OCI-LY7 (cell line): ENCODE measurements around the gene DYRK2. TPM values are rescaled to one million over a fixed set of nuclear protein-coding genes. Genes with fewer than 3 reads are reported as not detected.

ENCODE experiments used
- BruUV-seq: library from RNA; stranded (reverse); fragments of 400-500 nt; replicated peaks from 2 replicates; lab custom pipeline; 2021; lab: Mats Ljungman, UMichigan
- CTCF ChIA-PET: fragments of 300-600 bp; sonication (Branson Sonifier 250); formaldehyde crosslinking; loops from one replicate; lab custom pipeline; 2022; ENCODE audit warnings: antibody characterized with exemption; ENCODE audit not compliant: unreplicated experiment; lab: Charles Lee
- POLR2A ChIA-PET: fragments of 300-600 bp; sonication (Branson Sonifier 250); formaldehyde crosslinking; loops from one replicate; lab custom pipeline; 2022; ENCODE audit warnings: antibody characterized with exemption; lab: Charles Lee
- DNase-seq: peaks from one replicate; pipeline ENCODE4 v3.0.0-alpha.2; 2015; ENCODE audit warnings: low spot score
- H2AFZ ChIP-seq: fragments of 200-600 bp; sonication (generic), shearing (Covaris generic); 2 replicates; pipeline ENCODE4 v1.6.1; 2014; ENCODE audit warnings: mild to moderate bottlenecking, antibody characterized with exemption, low read length, moderate library complexity
- H3K27ac ChIP-seq: fragments of 200-600 bp; sonication (generic); 2 replicates; pipeline ENCODE4 v1.5.1; 2014; ENCODE audit warnings: mixed run types, low read depth, mild to moderate bottlenecking, moderate library complexity, low read length, inconsistent platforms; ENCODE audit not compliant: poor library complexity, severe bottlenecking
- H3K36me3 ChIP-seq: fragments of 200-600 bp; sonication (generic); 2 replicates; pipeline ENCODE4 v1.6.1; 2014; ENCODE audit warnings: mild to moderate bottlenecking, antibody characterized with exemption, low read length, moderate library complexity, mixed read lengths; ENCODE audit not compliant: insufficient read depth
- H3K4me1 ChIP-seq: fragments of 200-600 bp; sonication (generic); 2 replicates; pipeline ENCODE4 v1.5.1; 2014; ENCODE audit warnings: mild to moderate bottlenecking, low read length; ENCODE audit not compliant: insufficient read depth, poor library complexity, severe bottlenecking
- H3K4me2 ChIP-seq: fragments of 200-600 bp; sonication (generic); 2 replicates; pipeline ENCODE4 v1.6.1; 2014; ENCODE audit warnings: mild to moderate bottlenecking, low read length
- H3K4me3 ChIP-seq: fragments of 200-600 bp; sonication (generic); 2 replicates; pipeline ENCODE4 v1.5.1; 2014; ENCODE audit warnings: mild to moderate bottlenecking, low read depth, low read length; ENCODE audit not compliant: poor library complexity, severe bottlenecking
- H3K79me2 ChIP-seq: fragments of 200-600 bp; sonication (generic); 2 replicates; pipeline ENCODE4 v1.6.1; 2016; ENCODE audit warnings: low read depth, mild to moderate bottlenecking, low read length, moderate library complexity, mixed read lengths; ENCODE audit not compliant: insufficient read depth
- H3K9me2 ChIP-seq: fragments of 200-600 bp; sonication (generic); 2 replicates; pipeline ENCODE4 v1.6.1; 2016; ENCODE audit warnings: mild to moderate bottlenecking, low read length, mixed read lengths; ENCODE audit not compliant: insufficient read depth
- H3K9me3 ChIP-seq: fragments of 200-600 bp; sonication (generic); 2 replicates; pipeline ENCODE4 v1.6.1; 2014; ENCODE audit warnings: mild to moderate bottlenecking, mixed run types, low read length, mixed read lengths
- H4K20me1 ChIP-seq: fragments of 200-600 bp; sonication (generic); 2 replicates; pipeline ENCODE4 v1.6.1; 2014; ENCODE audit warnings: mild to moderate bottlenecking, antibody characterized with exemption, low read length, moderate library complexity, mixed read lengths; ENCODE audit not compliant: insufficient read depth
- EZH2phosphoT487 ChIP-seq: fragments of 200-600 bp; sonication (generic); IDR thresholded peaks from 2 replicates; pipeline ENCODE4 v1.6.1; 2018; ENCODE audit warnings: low read depth, borderline replicate concordance, mild to moderate bottlenecking, mixed run types, antibody characterized with exemption, low read length, moderate library complexity, mixed read lengths
- intact Hi-C: fragments of 100-400 bp; cut with micrococcal nuclease; formaldehyde crosslinking; loops from one replicate; pipeline ENCODE4 v1.10.0; 2022; ENCODE audit not compliant: unreplicated experiment
- total RNA-seq, 2 experiments: library from RNA; depleted of rRNA in 1 of 2; stranded (reverse); fragments of >200 nt in 1 of 2; shearing (Covaris generic) in 1 of 2; gene quantifications; 2 replicates each; pipeline ENCODE4 v1.2.3, GENCODE V29; 2014 to 2022
- TF ChIP-seq, protein P1 (sequence below): fragments of 200-600 bp; sonication (generic); conservative IDR thresholded peaks from 2 replicates; pipeline ENCODE4 v1.5.1; 2014; ENCODE audit warnings: mild to moderate bottlenecking, antibody characterized with exemption, low read length, moderate library complexity, mixed read lengths

The DYRK2 gene
- total RNA-seq, 2 experiments from 2014 or later: 30.6 to 32.3 TPM

DNA sequence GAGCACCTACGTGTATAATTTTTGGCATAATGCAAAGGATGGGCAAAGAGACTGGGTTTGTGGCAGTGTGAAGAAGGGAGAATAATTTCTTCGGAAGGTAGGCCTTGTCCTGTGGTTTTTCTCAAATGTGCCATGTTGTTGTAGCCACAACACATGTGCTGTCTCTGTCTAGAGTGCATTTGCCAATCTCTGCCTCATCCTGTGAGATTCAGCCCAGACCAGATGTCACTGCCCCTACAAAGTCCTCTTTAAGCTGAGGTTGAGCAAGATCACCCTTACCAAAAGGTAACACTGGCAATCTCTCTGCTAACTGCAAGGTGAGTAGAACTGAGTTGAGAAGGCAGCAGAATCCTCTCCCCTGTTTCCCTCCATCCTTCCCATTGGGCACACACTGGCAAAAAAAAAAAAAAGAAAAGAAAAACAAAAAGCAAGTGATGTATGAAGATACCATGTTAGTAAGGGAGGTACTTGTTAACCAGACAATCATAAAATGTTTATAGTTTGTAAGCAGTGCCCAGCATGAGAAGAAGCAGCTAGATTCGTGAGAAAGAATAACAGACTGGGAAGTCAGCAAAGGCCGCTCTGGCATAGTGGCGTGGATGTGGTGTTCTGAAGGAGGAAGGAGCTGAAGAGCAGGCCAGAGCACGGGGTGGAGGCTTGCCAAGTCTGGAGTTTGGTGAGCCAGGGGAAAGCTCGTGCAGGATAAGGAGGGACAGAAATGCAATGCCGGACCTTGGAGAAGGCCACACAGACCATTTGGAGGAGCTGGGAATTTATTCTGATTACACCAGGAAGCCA is 18.9 kb downstream of the DYRK2 start:
- H3K27ac ChIP-seq: no peak overlapping the region
- no peak for TF ChIP-seq EZH2phosphoT487
- TF ChIP-seq, protein P1, sequence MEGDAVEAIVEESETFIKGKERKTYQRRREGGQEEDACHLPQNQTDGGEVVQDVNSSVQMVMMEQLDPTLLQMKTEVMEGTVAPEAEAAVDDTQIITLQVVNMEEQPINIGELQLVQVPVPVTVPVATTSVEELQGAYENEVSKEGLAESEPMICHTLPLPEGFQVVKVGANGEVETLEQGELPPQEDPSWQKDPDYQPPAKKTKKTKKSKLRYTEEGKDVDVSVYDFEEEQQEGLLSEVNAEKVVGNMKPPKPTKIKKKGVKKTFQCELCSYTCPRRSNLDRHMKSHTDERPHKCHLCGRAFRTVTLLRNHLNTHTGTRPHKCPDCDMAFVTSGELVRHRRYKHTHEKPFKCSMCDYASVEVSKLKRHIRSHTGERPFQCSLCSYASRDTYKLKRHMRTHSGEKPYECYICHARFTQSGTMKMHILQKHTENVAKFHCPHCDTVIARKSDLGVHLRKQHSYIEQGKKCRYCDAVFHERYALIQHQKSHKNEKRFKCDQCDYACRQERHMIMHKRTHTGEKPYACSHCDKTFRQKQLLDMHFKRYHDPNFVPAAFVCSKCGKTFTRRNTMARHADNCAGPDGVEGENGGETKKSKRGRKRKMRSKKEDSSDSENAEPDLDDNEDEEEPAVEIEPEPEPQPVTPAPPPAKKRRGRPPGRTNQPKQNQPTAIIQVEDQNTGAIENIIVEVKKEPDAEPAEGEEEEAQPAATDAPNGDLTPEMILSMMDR: no peak
- H4K20me1 ChIP-seq: 0 out of 2 replicates have a peak, but pooled peaks cover 7% of the 10 kb centered on the region
- H2AFZ ChIP-seq: no peak overlapping the region
- H3K79me2 ChIP-seq: peaks cover under 1% of the 10 kb centered on the region; the same call in 1 of the 2 replicates
- no peak overlapping the region for H3K4me2 ChIP-seq
- ChIA-PET CTCF (no interaction called here), POLR2A (interaction anchor here (0.7 kb wide), 2 partner anchors 12 to 184 kb away, joined by 3 read pairs; no protein-coding TSS in a partner anchor)
- H3K4me3 ChIP-seq: no peak overlapping the region
- no peak for DNase-seq
- no peaks in the 10 kb centered on the region for H3K4me1 ChIP-seq
- no peaks in the 10 kb centered on the region for H3K9me2 ChIP-seq
- BruUV-seq: no TSS peak
- no peaks in the 10 kb centered on the region for H3K9me3 ChIP-seq
- peaks cover 17% of the 10 kb centered on the region for H3K36me3 ChIP-seq
- intact Hi-C loops: no loop called here

DNA sequence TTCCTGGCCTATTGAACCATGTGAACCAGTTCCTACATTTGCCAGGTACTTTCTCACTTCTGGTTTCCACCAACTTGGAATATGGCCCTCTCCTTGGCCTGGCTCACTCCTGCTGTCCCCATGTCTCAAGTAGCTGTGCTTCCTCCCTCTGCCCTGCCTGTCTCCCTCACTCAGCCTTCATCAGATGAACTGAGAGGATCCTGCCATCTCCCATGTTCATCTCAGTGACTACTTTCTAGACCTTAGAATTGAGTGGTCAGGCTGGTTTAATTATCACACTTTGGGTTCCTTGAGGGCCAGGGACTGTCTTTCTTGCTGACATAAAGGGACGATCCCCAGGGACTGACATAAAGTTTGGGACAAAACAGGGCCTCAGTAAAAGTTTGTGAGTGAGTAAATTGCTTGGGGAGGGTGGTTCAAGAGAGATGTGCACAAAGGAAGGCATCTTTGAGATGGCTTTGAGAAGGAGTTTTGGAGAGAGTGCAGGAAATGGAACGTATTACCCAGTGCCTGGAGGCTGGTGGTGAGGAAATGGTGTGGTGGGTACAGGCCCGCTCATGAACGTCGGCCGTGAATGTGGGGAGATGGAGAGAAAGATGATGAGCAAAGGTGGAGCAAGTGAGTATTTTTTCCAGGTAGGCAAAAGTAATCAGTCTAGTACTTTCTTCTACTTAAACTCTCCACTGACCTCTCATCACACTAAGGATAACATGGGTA is 20.8 kb downstream of the DYRK2 start:
- Histone ChIP-seq H3K4me3 (no peak overlapping the region), H3K79me2 (no peaks in the 10 kb centered on the region), H3K27ac (no peak overlapping the region), H3K36me3 (peaks cover 2% of the 10 kb centered on the region; the same call in 1 of the 2 replicates), H3K9me3 (peaks cover 6% of the 10 kb centered on the region; the same call in 1 of the 2 replicates), H3K4me1 (no peaks in the 10 kb centered on the region), H3K9me2 (no peaks in the 10 kb centered on the region), H3K4me2 (no peak overlapping the region), H2AFZ (no peak overlapping the region), H4K20me1 (no peaks in the 10 kb centered on the region)
- POLR2A ChIA-PET: no interaction called here
- intact Hi-C loops: no loop called here
- TF ChIP-seq, protein P1: no peak
- TF ChIP-seq EZH2phosphoT487: no peak
- BruUV-seq: no TSS peak
- DNase-seq: no peak
- CTCF ChIA-PET: no interaction called here
